HepG2 (cell line): Measurements from ENCODE around the gene MRPL27. TPM values are rescaled to one million over a fixed set of nuclear protein-coding genes. Genes with fewer than 3 reads are reported as not detected.
A peak's percentile ranks its signal among the peaks of the same experiment; 100 is the strongest.

Experiments
- AHR ChIP-seq: IDR thresholded peaks from 2 replicates; pipeline ENCODE4 v1.6.1; 2018; ENCODE audit warnings: missing genetic modification reagents, missing compliant biosample characterization
- CC2D1A ChIP-seq: sonication (generic); formaldehyde crosslinking; IDR thresholded peaks from 2 replicates; pipeline ENCODE4 v1.8.1; 2023; ENCODE audit warnings: mild to moderate bottlenecking, missing genetic modification reagents
- HNF4A ChIP-seq: sonication (generic); formaldehyde crosslinking; IDR thresholded peaks from 2 replicates; pipeline ENCODE4 v1.4.0; 2020; ENCODE audit warnings: missing genetic modification reagents
- POGZ ChIP-seq: sonication (generic); formaldehyde crosslinking; IDR thresholded peaks from 2 replicates; pipeline ENCODE4 v1.4.0; 2020; ENCODE audit warnings: mild to moderate bottlenecking, missing genetic modification reagents
- POLR2AphosphoS5 ChIP-seq: IDR thresholded peaks from 2 replicates; pipeline ENCODE4 v1.6.1; 2012; ENCODE audit warnings: low read depth, low read length
- PRMT3 ChIP-seq: sonication (generic); formaldehyde crosslinking; IDR thresholded peaks from 2 replicates; pipeline ENCODE4 v1.8.1; 2022; ENCODE audit warnings: low read depth, mild to moderate bottlenecking, moderate library complexity, missing genetic modification reagents, borderline replicate concordance
- ZNF101 ChIP-seq: sonication (generic); formaldehyde crosslinking; IDR thresholded peaks from 2 replicates; pipeline ENCODE4 v1.4.0; 2020; ENCODE audit warnings: mild to moderate bottlenecking, low read depth, missing genetic modification reagents, borderline replicate concordance
- ZNF451 ChIP-seq: sonication (generic); formaldehyde crosslinking; IDR thresholded peaks from 2 replicates; pipeline ENCODE4 v1.5.0; 2020; ENCODE audit warnings: mild to moderate bottlenecking, missing genetic modification reagents
- ZNF563 ChIP-seq: sonication (generic); formaldehyde crosslinking; IDR thresholded peaks from 2 replicates; pipeline ENCODE4 v1.8.0; 2022; ENCODE audit warnings: mild to moderate bottlenecking, moderate library complexity, missing genetic modification reagents
- ZZZ3 ChIP-seq: sonication (generic); formaldehyde crosslinking; IDR thresholded peaks from 2 replicates; pipeline ENCODE4 v1.4.0; 2020; ENCODE audit warnings: missing genetic modification reagents, mild to moderate bottlenecking, borderline replicate concordance
- polyA plus RNA-seq, 8 experiments: library from polyadenylated mRNA; depleted of rRNA in 3 of 8; stranded (reverse) in 7 of 8; unstranded in 1 of 8; fragments of >200 nt; fragmentation: Illumina TruSeq in 4 of 8; extraction: Trizol in 4 of 8; gene quantifications; 2 replicates each; pipeline versions ENCODE4 v1.2.1 to v1.2.3, GENCODE V29; 2011 to 2016; ENCODE audit warnings: low read depth in 4 of 8, missing spikeins in 1 of 8, mixed read lengths in 1 of 8; ENCODE audit not compliant: insufficient read depth in 1 of 8
- total RNA-seq, 5 experiments: library from RNA; depleted of rRNA; stranded (reverse); fragments of >200 nt; fragmentation: Illumina TruSeq; extraction: Trizol; gene quantifications; 2 replicates each; pipeline ENCODE4 v1.2.3, GENCODE V29; 2016; ENCODE audit warnings: low read depth in 1 of 5
- TF ChIP-seq, protein P1 (sequence below): sonication (generic); formaldehyde crosslinking; IDR thresholded peaks from 2 replicates; pipeline ENCODE4 v1.4.0; 2020; ENCODE audit warnings: mild to moderate bottlenecking, missing genetic modification reagents
- TF ChIP-seq, protein P2 (sequence below): sonication (generic); formaldehyde crosslinking; IDR thresholded peaks from 2 replicates; pipeline ENCODE4 v1.5.0; 2020; ENCODE audit warnings: missing genetic modification reagents, mild to moderate bottlenecking, borderline replicate concordance
- TF ChIP-seq, protein P3 (sequence below): sonication (generic); formaldehyde crosslinking; IDR thresholded peaks from 2 replicates; pipeline ENCODE4 v1.4.0; 2020; ENCODE audit warnings: mild to moderate bottlenecking, missing genetic modification reagents
- TF ChIP-seq, protein P4 (sequence below): sonication (generic); formaldehyde crosslinking; IDR thresholded peaks from 2 replicates; pipeline ENCODE4 v1.5.0; 2020; ENCODE audit warnings: mild to moderate bottlenecking, missing genetic modification reagents, borderline replicate concordance

MRPL27 gene
- total and polyA plus RNA-seq, 2 of the 13 experiments (the other 11 are each of a cell fraction or from before 2014, with no cell fraction given) = 137 to 217 TPM

DNA sequence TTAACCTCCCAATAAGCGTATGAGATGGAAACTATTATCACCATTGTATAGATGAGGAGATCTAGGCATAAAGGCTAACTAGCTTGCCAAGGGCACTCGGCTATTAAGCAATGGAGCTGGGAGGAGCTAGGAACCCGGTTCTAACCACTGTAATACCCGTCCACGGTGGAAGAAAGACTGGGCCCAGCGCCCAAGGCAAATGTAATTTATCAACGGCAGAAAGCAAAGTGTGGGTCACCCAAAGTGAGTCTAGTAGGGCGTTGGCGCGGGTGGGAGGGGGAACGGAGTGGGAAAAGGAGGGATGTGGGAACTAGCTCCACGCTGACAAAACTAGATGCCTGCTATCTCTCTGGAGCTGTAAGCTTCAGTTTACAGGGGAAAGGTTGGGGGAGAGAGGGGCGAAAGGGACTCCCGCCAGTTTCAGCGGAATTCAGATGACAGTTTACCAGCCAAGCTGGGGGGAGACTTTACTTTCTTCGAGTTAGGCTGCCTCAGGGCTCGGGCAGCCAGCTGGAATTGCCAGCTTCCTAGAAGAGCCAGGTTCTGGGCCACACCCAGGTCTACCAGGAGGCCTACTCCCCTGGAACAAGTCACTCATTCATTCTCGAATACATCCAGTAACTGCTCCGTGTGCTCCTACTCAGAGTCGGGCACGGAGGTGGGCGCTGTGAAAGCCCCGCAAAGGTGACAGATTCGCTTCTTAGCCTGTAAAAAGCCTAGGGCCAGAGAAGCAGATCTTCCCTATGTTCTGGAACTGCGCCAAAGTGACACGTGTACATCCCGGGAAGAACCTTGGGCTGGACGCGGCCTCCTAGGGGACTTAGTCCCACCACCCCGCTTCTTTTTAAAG is 23.5 kb upstream of the MRPL27 start (continued):
- TF ChIP-seq POGZ (CRISPR knock-in tag) (no peak), HNF4A (CRISPR knock-in tag) (no peak), AHR (peak; percentile 39; the same call in 1 of the 2 replicates), ZNF451 (0 out of 2 replicates have a peak, but pooled peaks have one; percentile 16), POLR2AphosphoS5 (no peak), ZZZ3 (no peak), PRMT3 (CRISPR knock-in tag) (no peak), ZNF563 (no peak), CC2D1A (CRISPR knock-in tag) (no peak), ZNF101 (CRISPR knock-in tag) (0 out of 2 replicates have a peak, but pooled peaks have one; percentile 39)
- TF ChIP-seq, protein P1, sequence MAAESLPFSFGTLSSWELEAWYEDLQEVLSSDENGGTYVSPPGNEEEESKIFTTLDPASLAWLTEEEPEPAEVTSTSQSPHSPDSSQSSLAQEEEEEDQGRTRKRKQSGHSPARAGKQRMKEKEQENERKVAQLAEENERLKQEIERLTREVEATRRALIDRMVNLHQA (CRISPR knock-in tag) = no peak
- TF ChIP-seq, protein P2, sequence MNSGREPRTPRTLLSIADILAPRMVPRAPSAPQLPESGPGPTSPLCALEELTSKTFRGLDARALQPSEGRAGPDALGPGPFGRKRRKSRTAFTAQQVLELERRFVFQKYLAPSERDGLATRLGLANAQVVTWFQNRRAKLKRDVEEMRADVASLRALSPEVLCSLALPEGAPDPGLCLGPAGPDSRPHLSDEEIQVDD (CRISPR knock-in tag) = no peak
- TF ChIP-seq, protein P3, sequence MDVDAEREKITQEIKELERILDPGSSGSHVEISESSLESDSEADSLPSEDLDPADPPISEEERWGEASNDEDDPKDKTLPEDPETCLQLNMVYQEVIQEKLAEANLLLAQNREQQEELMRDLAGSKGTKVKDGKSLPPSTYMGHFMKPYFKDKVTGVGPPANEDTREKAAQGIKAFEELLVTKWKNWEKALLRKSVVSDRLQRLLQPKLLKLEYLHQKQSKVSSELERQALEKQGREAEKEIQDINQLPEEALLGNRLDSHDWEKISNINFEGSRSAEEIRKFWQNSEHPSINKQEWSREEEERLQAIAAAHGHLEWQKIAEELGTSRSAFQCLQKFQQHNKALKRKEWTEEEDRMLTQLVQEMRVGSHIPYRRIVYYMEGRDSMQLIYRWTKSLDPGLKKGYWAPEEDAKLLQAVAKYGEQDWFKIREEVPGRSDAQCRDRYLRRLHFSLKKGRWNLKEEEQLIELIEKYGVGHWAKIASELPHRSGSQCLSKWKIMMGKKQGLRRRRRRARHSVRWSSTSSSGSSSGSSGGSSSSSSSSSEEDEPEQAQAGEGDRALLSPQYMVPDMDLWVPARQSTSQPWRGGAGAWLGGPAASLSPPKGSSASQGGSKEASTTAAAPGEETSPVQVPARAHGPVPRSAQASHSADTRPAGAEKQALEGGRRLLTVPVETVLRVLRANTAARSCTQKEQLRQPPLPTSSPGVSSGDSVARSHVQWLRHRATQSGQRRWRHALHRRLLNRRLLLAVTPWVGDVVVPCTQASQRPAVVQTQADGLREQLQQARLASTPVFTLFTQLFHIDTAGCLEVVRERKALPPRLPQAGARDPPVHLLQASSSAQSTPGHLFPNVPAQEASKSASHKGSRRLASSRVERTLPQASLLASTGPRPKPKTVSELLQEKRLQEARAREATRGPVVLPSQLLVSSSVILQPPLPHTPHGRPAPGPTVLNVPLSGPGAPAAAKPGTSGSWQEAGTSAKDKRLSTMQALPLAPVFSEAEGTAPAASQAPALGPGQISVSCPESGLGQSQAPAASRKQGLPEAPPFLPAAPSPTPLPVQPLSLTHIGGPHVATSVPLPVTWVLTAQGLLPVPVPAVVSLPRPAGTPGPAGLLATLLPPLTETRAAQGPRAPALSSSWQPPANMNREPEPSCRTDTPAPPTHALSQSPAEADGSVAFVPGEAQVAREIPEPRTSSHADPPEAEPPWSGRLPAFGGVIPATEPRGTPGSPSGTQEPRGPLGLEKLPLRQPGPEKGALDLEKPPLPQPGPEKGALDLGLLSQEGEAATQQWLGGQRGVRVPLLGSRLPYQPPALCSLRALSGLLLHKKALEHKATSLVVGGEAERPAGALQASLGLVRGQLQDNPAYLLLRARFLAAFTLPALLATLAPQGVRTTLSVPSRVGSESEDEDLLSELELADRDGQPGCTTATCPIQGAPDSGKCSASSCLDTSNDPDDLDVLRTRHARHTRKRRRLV (CRISPR knock-in tag) = no peak
- TF ChIP-seq, protein P4, sequence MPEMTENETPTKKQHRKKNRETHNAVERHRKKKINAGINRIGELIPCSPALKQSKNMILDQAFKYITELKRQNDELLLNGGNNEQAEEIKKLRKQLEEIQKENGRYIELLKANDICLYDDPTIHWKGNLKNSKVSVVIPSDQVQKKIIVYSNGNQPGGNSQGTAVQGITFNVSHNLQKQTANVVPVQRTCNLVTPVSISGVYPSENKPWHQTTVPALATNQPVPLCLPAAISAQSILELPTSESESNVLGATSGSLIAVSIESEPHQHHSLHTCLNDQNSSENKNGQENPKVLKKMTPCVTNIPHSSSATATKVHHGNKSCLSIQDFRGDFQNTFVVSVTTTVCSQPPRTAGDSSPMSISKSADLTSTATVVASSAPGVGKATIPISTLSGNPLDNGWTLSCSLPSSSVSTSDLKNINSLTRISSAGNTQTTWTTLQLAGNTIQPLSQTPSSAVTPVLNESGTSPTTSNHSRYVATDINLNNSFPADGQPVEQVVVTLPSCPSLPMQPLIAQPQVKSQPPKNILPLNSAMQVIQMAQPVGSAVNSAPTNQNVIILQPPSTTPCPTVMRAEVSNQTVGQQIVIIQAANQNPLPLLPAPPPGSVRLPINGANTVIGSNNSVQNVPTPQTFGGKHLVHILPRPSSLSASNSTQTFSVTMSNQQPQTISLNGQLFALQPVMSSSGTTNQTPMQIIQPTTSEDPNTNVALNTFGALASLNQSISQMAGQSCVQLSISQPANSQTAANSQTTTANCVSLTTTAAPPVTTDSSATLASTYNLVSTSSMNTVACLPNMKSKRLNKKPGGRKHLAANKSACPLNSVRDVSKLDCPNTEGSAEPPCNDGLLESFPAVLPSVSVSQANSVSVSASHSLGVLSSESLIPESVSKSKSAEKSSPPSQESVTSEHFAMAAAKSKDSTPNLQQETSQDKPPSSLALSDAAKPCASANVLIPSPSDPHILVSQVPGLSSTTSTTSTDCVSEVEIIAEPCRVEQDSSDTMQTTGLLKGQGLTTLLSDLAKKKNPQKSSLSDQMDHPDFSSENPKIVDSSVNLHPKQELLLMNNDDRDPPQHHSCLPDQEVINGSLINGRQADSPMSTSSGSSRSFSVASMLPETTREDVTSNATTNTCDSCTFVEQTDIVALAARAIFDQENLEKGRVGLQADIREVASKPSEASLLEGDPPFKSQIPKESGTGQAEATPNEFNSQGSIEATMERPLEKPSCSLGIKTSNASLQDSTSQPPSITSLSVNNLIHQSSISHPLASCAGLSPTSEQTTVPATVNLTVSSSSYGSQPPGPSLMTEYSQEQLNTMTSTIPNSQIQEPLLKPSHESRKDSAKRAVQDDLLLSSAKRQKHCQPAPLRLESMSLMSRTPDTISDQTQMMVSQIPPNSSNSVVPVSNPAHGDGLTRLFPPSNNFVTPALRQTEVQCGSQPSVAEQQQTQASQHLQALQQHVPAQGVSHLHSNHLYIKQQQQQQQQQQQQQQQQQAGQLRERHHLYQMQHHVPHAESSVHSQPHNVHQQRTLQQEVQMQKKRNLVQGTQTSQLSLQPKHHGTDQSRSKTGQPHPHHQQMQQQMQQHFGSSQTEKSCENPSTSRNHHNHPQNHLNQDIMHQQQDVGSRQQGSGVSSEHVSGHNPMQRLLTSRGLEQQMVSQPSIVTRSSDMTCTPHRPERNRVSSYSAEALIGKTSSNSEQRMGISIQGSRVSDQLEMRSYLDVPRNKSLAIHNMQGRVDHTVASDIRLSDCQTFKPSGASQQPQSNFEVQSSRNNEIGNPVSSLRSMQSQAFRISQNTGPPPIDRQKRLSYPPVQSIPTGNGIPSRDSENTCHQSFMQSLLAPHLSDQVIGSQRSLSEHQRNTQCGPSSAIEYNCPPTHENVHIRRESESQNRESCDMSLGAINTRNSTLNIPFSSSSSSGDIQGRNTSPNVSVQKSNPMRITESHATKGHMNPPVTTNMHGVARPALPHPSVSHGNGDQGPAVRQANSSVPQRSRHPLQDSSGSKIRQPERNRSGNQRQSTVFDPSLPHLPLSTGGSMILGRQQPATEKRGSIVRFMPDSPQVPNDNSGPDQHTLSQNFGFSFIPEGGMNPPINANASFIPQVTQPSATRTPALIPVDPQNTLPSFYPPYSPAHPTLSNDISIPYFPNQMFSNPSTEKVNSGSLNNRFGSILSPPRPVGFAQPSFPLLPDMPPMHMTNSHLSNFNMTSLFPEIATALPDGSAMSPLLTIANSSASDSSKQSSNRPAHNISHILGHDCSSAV (CRISPR knock-in tag) = no peak
